Activated T-cell treated with anti-CD3 and anti-CD28 coated beads, Interleukin-2, amount 50 U/mL, for 24 hours (primary cell): Measurements from ENCODE around the gene LCN1.

ENCODE experiments used
- DNase-seq: peaks from one replicate; pipeline ENCODE4 v3.0.0-alpha.2; 2020
- H3K27ac Mint-ChIP-seq: 2 replicates; pipeline ENCODE4 v1.8.0; 2020; ENCODE audit warnings: mild to moderate bottlenecking, mixed read lengths
- H3K27me3 Mint-ChIP-seq: 2 replicates; pipeline ENCODE4 v1.8.0; 2020; ENCODE audit warnings: mixed read lengths
- H3K36me3 Mint-ChIP-seq: 2 replicates; pipeline ENCODE4 v1.8.0; 2020; ENCODE audit warnings: low read depth, mixed read lengths
- H3K4me1 Mint-ChIP-seq: 2 replicates; pipeline ENCODE4 v1.8.0; 2020; ENCODE audit warnings: low read depth, mixed read lengths
- H3K4me3 Mint-ChIP-seq: 2 replicates; pipeline ENCODE4 v1.8.0; 2020; ENCODE audit warnings: mild to moderate bottlenecking, moderate library complexity, mixed read lengths
- H3K9me3 Mint-ChIP-seq: 2 replicates; pipeline ENCODE4 v1.8.0; 2020; ENCODE audit warnings: mixed read lengths

The LCN1 gene

GRCh38 chr9:135520916-135521607, at the start of gene LCN1:
Gene LCN1 (plus strand): TSS chr9:135521440. CDS start chr9:135521498, 58 bp downstream.
- DNase-seq = peak; percentile 5
- H3K27me3 Mint-ChIP-seq = peaks cover 17% of the 10 kb centered on the region
- no peaks in the 10 kb centered on the region for H3K9me3 Mint-ChIP-seq
- H3K4me1 Mint-ChIP-seq = peaks cover 3% of the 10 kb centered on the region
- H3K4me3 Mint-ChIP-seq = no peak within 1 kb of the TSS
- no peak within 1 kb of the TSS for H3K27ac Mint-ChIP-seq
- no peaks in the 10 kb centered on the region for H3K36me3 Mint-ChIP-seq

- Mint-ChIP-seq H3K36me3 (no peaks in the 10 kb centered on the region), H3K4me3 (no peak overlapping the region), H3K4me1 (peaks cover 17% of the 10 kb centered on the region), H3K27ac (no peak overlapping the region), H3K27me3 (peaks cover 66% of the 10 kb centered on the region), H3K9me3 (no peaks in the 10 kb centered on the region)
- no peak for DNase-seq
Observed at GRCh38 chr9:135471791-135472640, 49.2 kb upstream of the LCN1 start.

- no peaks in the 10 kb centered on the region for H3K9me3 Mint-ChIP-seq
- no peak overlapping the region for H3K4me3 Mint-ChIP-seq
- H3K27ac Mint-ChIP-seq = no peak overlapping the region
- peaks cover 10% of the 10 kb centered on the region for H3K4me1 Mint-ChIP-seq
- DNase-seq = no peak
- peaks cover 69% of the 10 kb centered on the region for H3K27me3 Mint-ChIP-seq
- no peaks in the 10 kb centered on the region for H3K36me3 Mint-ChIP-seq
Observed at GRCh38 chr9:135473972-135474543, 47.2 kb upstream of the LCN1 start.

GRCh38 chr9:135474915-135475314, 46.3 kb upstream of the LCN1 start:
- Mint-ChIP-seq H3K4me3 (no peak overlapping the region), H3K9me3 (no peaks in the 10 kb centered on the region), H3K27me3 (peaks cover 64% of the 10 kb centered on the region), H3K27ac (no peak overlapping the region), H3K36me3 (no peaks in the 10 kb centered on the region), H3K4me1 (peaks cover 6% of the 10 kb centered on the region)
- peak; percentile 40 for DNase-seq

DNA sequence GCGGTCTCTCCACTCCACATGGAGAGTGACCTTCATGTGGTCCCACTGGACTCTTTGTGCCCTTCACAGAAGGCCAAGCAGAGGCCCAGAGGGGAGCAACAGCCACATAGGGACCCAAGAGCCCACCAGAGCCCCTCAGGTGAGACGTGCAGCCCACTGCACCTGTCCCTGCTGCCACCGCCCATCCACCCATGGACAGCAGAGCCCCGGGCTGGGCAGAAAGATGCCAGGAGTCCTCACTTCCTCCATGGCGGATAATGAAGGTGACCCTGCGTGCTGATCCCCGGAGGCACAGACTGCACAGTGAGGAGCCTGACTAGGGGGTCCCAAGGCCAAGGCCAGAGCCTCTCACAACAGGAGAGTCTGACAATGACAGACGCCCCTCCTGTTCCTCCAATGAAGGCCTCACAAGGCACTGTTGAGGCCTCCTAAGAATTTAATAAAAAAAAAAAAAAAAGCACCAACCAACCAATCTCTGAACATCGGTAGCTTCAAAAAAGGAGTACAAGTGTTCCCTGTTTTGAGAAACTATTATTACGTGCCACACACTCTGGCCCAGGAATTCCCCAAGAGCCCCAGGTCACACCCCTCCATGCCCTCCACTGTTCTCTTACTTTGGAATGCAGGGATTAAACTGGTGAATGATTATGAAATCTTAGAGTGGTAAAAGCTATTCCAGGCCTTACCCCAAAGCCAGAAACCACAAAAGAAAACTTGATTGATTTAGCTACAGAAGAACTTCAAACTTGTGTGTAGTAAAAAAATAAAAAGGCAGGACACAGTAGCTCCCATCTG, 44.5 kb upstream of the LCN1 start:
- H3K9me3 Mint-ChIP-seq = no peaks in the 10 kb centered on the region
- no peak overlapping the region for H3K4me3 Mint-ChIP-seq
- peaks cover 4% of the 10 kb centered on the region for H3K4me1 Mint-ChIP-seq
- no peak for DNase-seq
- no peaks in the 10 kb centered on the region for H3K36me3 Mint-ChIP-seq
- peaks cover 65% of the 10 kb centered on the region for H3K27me3 Mint-ChIP-seq
- no peak overlapping the region for H3K27ac Mint-ChIP-seq

GRCh38 chr9:135478191-135478590, 43.0 kb upstream of the LCN1 start:
- Mint-ChIP-seq H3K27ac (no peak overlapping the region), H3K9me3 (no peaks in the 10 kb centered on the region), H3K4me1 (peaks cover 4% of the 10 kb centered on the region), H3K36me3 (no peaks in the 10 kb centered on the region), H3K27me3 (peaks cover 68% of the 10 kb centered on the region), H3K4me3 (peak overlapping the region; percentile 78)
- no peak for DNase-seq

DNA sequence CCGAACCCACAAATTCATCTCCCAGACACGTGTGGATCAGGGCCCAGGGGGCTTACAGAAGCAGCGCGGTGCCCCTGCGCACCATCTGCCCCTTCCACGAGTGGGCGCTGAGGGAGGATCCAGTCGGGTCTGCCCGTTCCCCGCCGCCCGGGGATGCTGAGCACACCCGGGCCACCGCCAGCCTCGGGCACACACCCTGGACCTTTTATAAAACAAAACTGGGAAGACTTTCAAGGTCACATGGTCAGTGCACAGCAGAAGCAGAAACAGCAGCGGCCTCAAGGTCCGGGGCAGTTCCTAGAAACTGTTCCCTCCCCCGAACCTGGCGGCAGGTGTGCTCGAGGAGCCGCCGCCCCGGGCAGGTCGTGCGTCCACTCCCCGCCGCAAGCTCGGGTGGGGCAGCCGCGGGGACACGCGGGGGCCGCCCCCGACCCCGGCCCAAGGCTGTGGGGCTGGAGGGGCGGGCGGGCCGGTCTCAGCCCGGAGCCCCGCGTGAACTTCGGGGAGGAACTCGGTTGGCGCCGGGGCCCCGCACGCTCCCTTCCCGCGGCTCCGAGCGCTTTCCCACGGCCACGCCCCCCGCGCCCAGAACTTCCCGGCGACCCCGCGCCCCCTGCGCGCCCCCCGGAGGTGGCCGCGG, 42.3 kb upstream of the LCN1 start:
- Mint-ChIP-seq H3K27ac (peak overlapping the region; percentile 64), H3K27me3 (peaks cover 68% of the 10 kb centered on the region), H3K36me3 (no peaks in the 10 kb centered on the region), H3K4me3 (peak overlapping the region; percentile 78), H3K4me1 (peaks cover 4% of the 10 kb centered on the region), H3K9me3 (no peaks in the 10 kb centered on the region)
- DNase-seq = no peak

GRCh38 chr9:135479469-135480052, 41.7 kb upstream of the LCN1 start, which contains the start of gene PPP1R26:
Gene PPP1R26 (plus strand): TSS chr9:135479782. CDS start chr9:135484511, 4,729 bp downstream.
- peak within 1 kb of the TSS; percentile 64 for H3K27ac Mint-ChIP-seq
- peaks cover 4% of the 10 kb centered on the region for H3K4me1 Mint-ChIP-seq
- H3K36me3 Mint-ChIP-seq = no peaks in the 10 kb centered on the region
- H3K4me3 Mint-ChIP-seq = peak within 1 kb of the TSS; percentile 78
- H3K27me3 Mint-ChIP-seq = peaks cover 68% of the 10 kb centered on the region
- no peaks in the 10 kb centered on the region for H3K9me3 Mint-ChIP-seq
- DNase-seq = no peak

GRCh38 chr9:135480071-135480939, 40.9 kb upstream of the LCN1 start:
- Mint-ChIP-seq H3K27ac (no peak overlapping the region), H3K9me3 (no peaks in the 10 kb centered on the region), H3K4me3 (peak overlapping the region; percentile 29), H3K27me3 (peaks cover 72% of the 10 kb centered on the region), H3K36me3 (no peaks in the 10 kb centered on the region), H3K4me1 (peaks cover 4% of the 10 kb centered on the region)
- peak; percentile 45 for DNase-seq

DNA sequence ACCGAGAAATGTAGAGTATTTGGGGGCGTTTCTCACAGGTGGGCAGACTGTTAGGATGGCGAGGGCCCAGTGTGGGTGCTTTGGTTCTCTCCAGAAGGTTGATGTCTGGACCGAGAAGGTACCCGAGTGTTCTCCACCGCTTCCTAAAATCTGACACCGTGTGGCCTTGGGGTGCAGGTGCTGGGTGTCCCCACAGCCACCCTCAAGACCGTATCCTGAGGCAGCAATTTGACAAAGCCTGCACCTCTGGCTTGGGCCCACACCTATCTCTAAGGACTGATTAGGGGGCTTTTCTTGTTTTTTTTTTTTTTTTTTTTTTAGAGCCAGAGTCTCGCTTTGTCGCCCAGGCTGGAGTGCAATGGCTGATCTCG, 40.3 kb upstream of the LCN1 start:
- no peak for DNase-seq
- Mint-ChIP-seq H3K27ac (no peak overlapping the region), H3K36me3 (no peaks in the 10 kb centered on the region), H3K4me3 (peak overlapping the region; percentile 29), H3K9me3 (no peaks in the 10 kb centered on the region), H3K4me1 (peaks cover 4% of the 10 kb centered on the region), H3K27me3 (peaks cover 71% of the 10 kb centered on the region)

DNA sequence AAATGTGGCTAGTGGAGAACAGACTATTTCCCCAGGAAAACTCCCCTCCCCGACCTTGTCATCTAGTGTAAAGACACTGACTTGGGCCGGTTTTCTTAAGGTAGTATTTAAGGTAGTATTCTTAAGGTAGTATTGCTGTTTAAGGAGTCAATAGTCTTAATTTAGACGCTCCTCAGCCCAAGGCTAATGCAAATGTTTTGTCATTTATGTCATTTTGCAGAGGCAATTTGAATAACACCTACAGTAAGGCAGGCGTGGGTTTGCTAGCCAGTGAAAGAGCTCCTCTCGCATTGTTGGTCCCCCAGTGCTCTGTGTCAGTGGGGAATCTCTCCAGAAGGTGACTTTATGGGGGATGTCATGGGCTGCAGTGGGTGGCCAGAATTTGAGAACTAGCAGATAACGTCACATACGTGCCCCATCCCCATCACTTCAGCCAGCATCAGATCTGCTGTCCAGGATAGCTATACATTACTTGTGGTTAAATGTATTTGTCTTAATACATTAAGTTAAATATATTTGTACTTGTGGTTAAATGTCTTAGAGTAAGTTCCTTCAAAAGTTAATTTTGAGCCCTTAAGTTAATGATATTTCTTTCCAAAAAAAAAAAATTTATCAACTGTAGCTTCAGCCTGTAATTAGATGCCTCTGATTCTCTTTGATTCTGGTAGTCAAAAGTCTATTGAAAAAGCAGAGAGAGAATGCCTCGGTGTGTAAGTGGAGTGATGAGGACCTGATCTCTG, 39.1 kb upstream of the LCN1 start:
- Mint-ChIP-seq H3K36me3 (no peaks in the 10 kb centered on the region), H3K27ac (no peak overlapping the region), H3K4me3 (no peak overlapping the region), H3K27me3 (peaks cover 66% of the 10 kb centered on the region), H3K9me3 (no peaks in the 10 kb centered on the region), H3K4me1 (peaks cover 4% of the 10 kb centered on the region)
- DNase-seq = no peak

GRCh38 chr9:135484460-135485277, 36.6 kb upstream of the LCN1 start:
- H3K27ac Mint-ChIP-seq = no peak overlapping the region
- no peak for DNase-seq
- H3K4me3 Mint-ChIP-seq = no peak overlapping the region
- no peaks in the 10 kb centered on the region for H3K4me1 Mint-ChIP-seq
- H3K36me3 Mint-ChIP-seq = no peaks in the 10 kb centered on the region
- no peaks in the 10 kb centered on the region for H3K9me3 Mint-ChIP-seq
- H3K27me3 Mint-ChIP-seq = peaks cover 51% of the 10 kb centered on the region
